GM23338 (cell line): ENCODE results near the gene KLHL13. TPM values are rescaled to one million over a fixed set of nuclear protein-coding genes. Genes with fewer than 3 reads are reported as not detected.

Experiments used
- ATAC-seq: fragments of 200-7000 bp; cut with Tn5 transposase; 3 replicates; pipeline ENCODE4 v1.9.1; 2020
- DNase-seq: peaks from one replicate; pipeline ENCODE4 v3.0.0-alpha.2; 2015; ENCODE audit warnings: low spot score
- H2AFZ ChIP-seq: fragments of 200-600 bp; sonication (generic); 2 replicates; pipeline ENCODE4 v1.8.0; 2016; ENCODE audit warnings: antibody characterized with exemption, mild to moderate bottlenecking, moderate library complexity
- H3F3A ChIP-seq: fragments of 200-600 bp; sonication (generic); replicated peaks from 2 replicates; pipeline ENCODE4 v1.8.0; 2017; ENCODE audit warnings: antibody characterized with exemption, mixed run types, low read depth
- H3K27ac ChIP-seq: fragments of 200-600 bp; sonication (generic); 2 replicates; pipeline ENCODE4 v1.6.1; 2016; ENCODE audit warnings: low read depth
- H3K27me3 ChIP-seq: fragments of 200-600 bp; sonication (generic); 2 replicates; pipeline ENCODE4 v1.8.0; 2016; ENCODE audit warnings: mild to moderate bottlenecking, mixed run types, moderate library complexity; ENCODE audit not compliant: insufficient read depth
- H3K36me3 ChIP-seq: fragments of 200-600 bp; sonication (generic); 2 replicates; pipeline ENCODE4 v1.8.0; 2016; ENCODE audit warnings: mild to moderate bottlenecking; ENCODE audit not compliant: insufficient read depth
- H3K4me1 ChIP-seq: fragments of 200-600 bp; sonication (generic); 2 replicates; pipeline ENCODE4 v1.8.0; 2016; ENCODE audit warnings: mild to moderate bottlenecking, moderate library complexity; ENCODE audit not compliant: insufficient read depth
- H3K4me2 ChIP-seq: fragments of 200-600 bp; sonication (generic); 2 replicates; pipeline ENCODE4 v1.7.1; 2017; ENCODE audit warnings: mixed run types
- H3K4me3 ChIP-seq: fragments of 200-600 bp; sonication (generic); 2 replicates; pipeline ENCODE4 v1.6.1; 2016; ENCODE audit warnings: mixed run types
- H3K79me2 ChIP-seq: fragments of 200-600 bp; sonication (generic); replicated peaks from 2 replicates; pipeline ENCODE4 v1.8.0; 2017; ENCODE audit warnings: mild to moderate bottlenecking; ENCODE audit not compliant: insufficient read depth
- H3K9me2 ChIP-seq: fragments of 200-600 bp; sonication (generic); 2 replicates; pipeline ENCODE4 v1.8.0; 2017; ENCODE audit not compliant: insufficient read depth
- H4K20me1 ChIP-seq: fragments of 200-600 bp; sonication (generic); replicated peaks from 2 replicates; pipeline ENCODE4 v1.8.0; 2017; ENCODE audit warnings: mild to moderate bottlenecking; ENCODE audit not compliant: insufficient read depth
- H3K27ac Mint-ChIP-seq: 2 replicates; pipeline ENCODE4 v1.8.0; 2020; ENCODE audit warnings: inconsistent platforms, mild to moderate bottlenecking, moderate library complexity, mixed read lengths
- H3K27me3 Mint-ChIP-seq: 3 replicates; pipeline ENCODE4 v1.8.0; 2022; ENCODE audit warnings: low read depth, mild to moderate bottlenecking, moderate library complexity, mixed read lengths, inconsistent platforms; ENCODE audit not compliant: insufficient read depth, poor library complexity
- H3K36me3 Mint-ChIP-seq: 3 replicates; pipeline ENCODE4 v1.8.0; 2021; ENCODE audit warnings: low read depth, mild to moderate bottlenecking, inconsistent platforms, moderate library complexity, mixed read lengths
- H3K4me1 Mint-ChIP-seq: 3 replicates; pipeline ENCODE4 v1.8.0; 2020; ENCODE audit warnings: mild to moderate bottlenecking, inconsistent platforms, mixed read lengths
- H3K4me3 Mint-ChIP-seq: 3 replicates; pipeline ENCODE4 v1.8.0; 2021; ENCODE audit warnings: moderate library complexity, mild to moderate bottlenecking, inconsistent platforms, mixed read lengths
- H3K9me3 Mint-ChIP-seq: 3 replicates; pipeline ENCODE4 v1.8.0; 2020; ENCODE audit warnings: moderate library complexity, mild to moderate bottlenecking, inconsistent platforms, mixed read lengths
- CREB1 ChIP-seq: fragments of 250-450 bp; sonication (Bioruptor Pico); IDR thresholded peaks from 2 replicates; pipeline ENCODE4 v1.5.0; 2020; ENCODE audit warnings: low read depth, mild to moderate bottlenecking, moderate library complexity
- EZH2phosphoT487 ChIP-seq: fragments of 200-600 bp; sonication (generic); IDR thresholded peaks from one replicate; pipeline ENCODE4 v1.8.1; 2018; ENCODE audit warnings: antibody characterized with exemption; ENCODE audit not compliant: unreplicated experiment
- JUNB ChIP-seq: IDR thresholded peaks from one replicate; pipeline ENCODE4 v1.6.1; 2016; ENCODE audit warnings: antibody characterized with exemption; ENCODE audit not compliant: unreplicated experiment
- NANOG ChIP-seq: IDR thresholded peaks from 2 replicates; pipeline ENCODE4 v1.6.1; 2016; ENCODE audit warnings: antibody characterized with exemption, borderline replicate concordance
- POLR2AphosphoS5 ChIP-seq: IDR thresholded peaks from 2 replicates; pipeline ENCODE4 v1.6.1; 2016; ENCODE audit warnings: antibody characterized with exemption, low read depth
- STAT1 ChIP-seq: IDR thresholded peaks from one replicate; pipeline ENCODE4 v1.6.1; 2016; ENCODE audit warnings: antibody characterized with exemption; ENCODE audit not compliant: unreplicated experiment
- ZNF114 ChIP-seq: fragments of 250-450 bp; sonication (Bioruptor Pico); IDR thresholded peaks from 2 replicates; pipeline ENCODE4 v1.5.0; 2020; ENCODE audit warnings: mild to moderate bottlenecking, moderate library complexity
- ZNF331 ChIP-seq: fragments of 250-450 bp; sonication (Bioruptor Pico); IDR thresholded peaks from 2 replicates; pipeline ENCODE4 v1.5.0; 2020; ENCODE audit warnings: low read depth, mild to moderate bottlenecking, moderate library complexity
- polyA plus RNA-seq: library from polyadenylated mRNA; unstranded; fragments of >200 nt; fragmentation: Nextera tagmentation; extraction: Ambion mirVana; gene quantifications from 2 replicates; pipeline ENCODE4 v1.2.1, GENCODE V29; 2016
- total RNA-seq: library from RNA; depleted of rRNA; stranded (reverse); fragments of >200 nt; shearing (Covaris generic); gene quantifications from 2 replicates; pipeline ENCODE4 v1.2.3, GENCODE V29; 2014
- TF ChIP-seq, protein P1 (sequence below), 2 experiments: fragments of 200-600 bp in 1 of 2; sonication (generic) in 1 of 2; conservative IDR thresholded peaks; 2 replicates each; pipeline versions ENCODE4 v1.5.1 to v1.6.1; 2016 to 2017; ENCODE audit warnings: antibody characterized with exemption in 2 of 2, low read depth in 2 of 2, mild to moderate bottlenecking in 2 of 2, moderate library complexity in 1 of 2
- TF ChIP-seq, protein P2 (sequence below): fragments of 250-450 bp; sonication (Bioruptor Pico); IDR thresholded peaks from 2 replicates; pipeline ENCODE4 v1.5.0; 2020; ENCODE audit warnings: mild to moderate bottlenecking, moderate library complexity
- TF ChIP-seq, protein P3 (sequence below): IDR thresholded peaks from 2 replicates; pipeline ENCODE4 v1.6.1; 2016; ENCODE audit warnings: antibody characterized with exemption

KLHL13 gene
- total and polyA plus RNA-seq, 2 experiments from 2014 or later, result 5.9 to 10.9 TPM

DNA sequence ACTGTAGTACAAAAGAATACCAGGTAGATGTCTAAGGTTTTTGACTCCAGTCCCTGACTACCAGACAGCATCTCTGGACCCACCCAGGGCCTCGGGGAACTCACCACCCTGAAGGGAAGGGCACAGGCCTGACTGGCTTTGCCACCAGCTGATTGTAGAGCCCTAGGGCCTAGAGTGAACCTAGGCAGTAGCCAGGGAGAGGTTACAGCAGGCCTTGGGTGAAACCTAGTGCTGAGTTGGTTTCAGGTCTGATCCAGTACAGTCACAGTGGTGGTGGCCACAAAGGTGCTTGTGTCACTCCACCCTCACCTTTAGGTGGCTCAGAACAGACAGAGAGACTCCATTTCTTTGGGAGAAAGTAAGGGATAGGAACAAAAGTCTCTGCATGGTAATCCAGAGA lies 244.8 kb downstream of the KLHL13 start:
- no peaks in the 10 kb centered on the region for H3K27me3 ChIP-seq
- Mint-ChIP-seq H3K9me3 (peaks cover 5% of the 10 kb centered on the region; the same call in 1 of the 3 replicates), H3K36me3 (no peaks in the 10 kb centered on the region)

More for the DNA sequence above, 244.8 kb downstream of the KLHL13 start:
- ATAC-seq, result no peak
- H3K4me3 Mint-ChIP-seq, result no peak overlapping the region
- Histone ChIP-seq H2AFZ (no peak overlapping the region), H3F3A (no peaks in the 10 kb centered on the region), H3K4me3 (no peak overlapping the region), H3K9me2 (no peaks in the 10 kb centered on the region), H4K20me1 (no peaks in the 10 kb centered on the region), H3K4me2 (no peak overlapping the region), H3K36me3 (no peaks in the 10 kb centered on the region), H3K79me2 (no peaks in the 10 kb centered on the region), H3K27ac (no peak overlapping the region), H3K4me1 (no peaks in the 10 kb centered on the region)
- H3K27me3 Mint-ChIP-seq, result no peaks in the 10 kb centered on the region
- TF ChIP-seq EZH2phosphoT487 (no peak), CREB1 (no peak), POLR2AphosphoS5 (no peak), JUNB (no peak), NANOG (no peak), ZNF114 (no peak), STAT1 (no peak), ZNF331 (CRISPR knock-in tag) (no peak)
- TF ChIP-seq, protein P1, sequence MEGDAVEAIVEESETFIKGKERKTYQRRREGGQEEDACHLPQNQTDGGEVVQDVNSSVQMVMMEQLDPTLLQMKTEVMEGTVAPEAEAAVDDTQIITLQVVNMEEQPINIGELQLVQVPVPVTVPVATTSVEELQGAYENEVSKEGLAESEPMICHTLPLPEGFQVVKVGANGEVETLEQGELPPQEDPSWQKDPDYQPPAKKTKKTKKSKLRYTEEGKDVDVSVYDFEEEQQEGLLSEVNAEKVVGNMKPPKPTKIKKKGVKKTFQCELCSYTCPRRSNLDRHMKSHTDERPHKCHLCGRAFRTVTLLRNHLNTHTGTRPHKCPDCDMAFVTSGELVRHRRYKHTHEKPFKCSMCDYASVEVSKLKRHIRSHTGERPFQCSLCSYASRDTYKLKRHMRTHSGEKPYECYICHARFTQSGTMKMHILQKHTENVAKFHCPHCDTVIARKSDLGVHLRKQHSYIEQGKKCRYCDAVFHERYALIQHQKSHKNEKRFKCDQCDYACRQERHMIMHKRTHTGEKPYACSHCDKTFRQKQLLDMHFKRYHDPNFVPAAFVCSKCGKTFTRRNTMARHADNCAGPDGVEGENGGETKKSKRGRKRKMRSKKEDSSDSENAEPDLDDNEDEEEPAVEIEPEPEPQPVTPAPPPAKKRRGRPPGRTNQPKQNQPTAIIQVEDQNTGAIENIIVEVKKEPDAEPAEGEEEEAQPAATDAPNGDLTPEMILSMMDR (conservative IDR thresholded peaks at IDR 0.05; ENCODE audit: low read depth in 2 of 2), result no peak
- TF ChIP-seq, protein P2, sequence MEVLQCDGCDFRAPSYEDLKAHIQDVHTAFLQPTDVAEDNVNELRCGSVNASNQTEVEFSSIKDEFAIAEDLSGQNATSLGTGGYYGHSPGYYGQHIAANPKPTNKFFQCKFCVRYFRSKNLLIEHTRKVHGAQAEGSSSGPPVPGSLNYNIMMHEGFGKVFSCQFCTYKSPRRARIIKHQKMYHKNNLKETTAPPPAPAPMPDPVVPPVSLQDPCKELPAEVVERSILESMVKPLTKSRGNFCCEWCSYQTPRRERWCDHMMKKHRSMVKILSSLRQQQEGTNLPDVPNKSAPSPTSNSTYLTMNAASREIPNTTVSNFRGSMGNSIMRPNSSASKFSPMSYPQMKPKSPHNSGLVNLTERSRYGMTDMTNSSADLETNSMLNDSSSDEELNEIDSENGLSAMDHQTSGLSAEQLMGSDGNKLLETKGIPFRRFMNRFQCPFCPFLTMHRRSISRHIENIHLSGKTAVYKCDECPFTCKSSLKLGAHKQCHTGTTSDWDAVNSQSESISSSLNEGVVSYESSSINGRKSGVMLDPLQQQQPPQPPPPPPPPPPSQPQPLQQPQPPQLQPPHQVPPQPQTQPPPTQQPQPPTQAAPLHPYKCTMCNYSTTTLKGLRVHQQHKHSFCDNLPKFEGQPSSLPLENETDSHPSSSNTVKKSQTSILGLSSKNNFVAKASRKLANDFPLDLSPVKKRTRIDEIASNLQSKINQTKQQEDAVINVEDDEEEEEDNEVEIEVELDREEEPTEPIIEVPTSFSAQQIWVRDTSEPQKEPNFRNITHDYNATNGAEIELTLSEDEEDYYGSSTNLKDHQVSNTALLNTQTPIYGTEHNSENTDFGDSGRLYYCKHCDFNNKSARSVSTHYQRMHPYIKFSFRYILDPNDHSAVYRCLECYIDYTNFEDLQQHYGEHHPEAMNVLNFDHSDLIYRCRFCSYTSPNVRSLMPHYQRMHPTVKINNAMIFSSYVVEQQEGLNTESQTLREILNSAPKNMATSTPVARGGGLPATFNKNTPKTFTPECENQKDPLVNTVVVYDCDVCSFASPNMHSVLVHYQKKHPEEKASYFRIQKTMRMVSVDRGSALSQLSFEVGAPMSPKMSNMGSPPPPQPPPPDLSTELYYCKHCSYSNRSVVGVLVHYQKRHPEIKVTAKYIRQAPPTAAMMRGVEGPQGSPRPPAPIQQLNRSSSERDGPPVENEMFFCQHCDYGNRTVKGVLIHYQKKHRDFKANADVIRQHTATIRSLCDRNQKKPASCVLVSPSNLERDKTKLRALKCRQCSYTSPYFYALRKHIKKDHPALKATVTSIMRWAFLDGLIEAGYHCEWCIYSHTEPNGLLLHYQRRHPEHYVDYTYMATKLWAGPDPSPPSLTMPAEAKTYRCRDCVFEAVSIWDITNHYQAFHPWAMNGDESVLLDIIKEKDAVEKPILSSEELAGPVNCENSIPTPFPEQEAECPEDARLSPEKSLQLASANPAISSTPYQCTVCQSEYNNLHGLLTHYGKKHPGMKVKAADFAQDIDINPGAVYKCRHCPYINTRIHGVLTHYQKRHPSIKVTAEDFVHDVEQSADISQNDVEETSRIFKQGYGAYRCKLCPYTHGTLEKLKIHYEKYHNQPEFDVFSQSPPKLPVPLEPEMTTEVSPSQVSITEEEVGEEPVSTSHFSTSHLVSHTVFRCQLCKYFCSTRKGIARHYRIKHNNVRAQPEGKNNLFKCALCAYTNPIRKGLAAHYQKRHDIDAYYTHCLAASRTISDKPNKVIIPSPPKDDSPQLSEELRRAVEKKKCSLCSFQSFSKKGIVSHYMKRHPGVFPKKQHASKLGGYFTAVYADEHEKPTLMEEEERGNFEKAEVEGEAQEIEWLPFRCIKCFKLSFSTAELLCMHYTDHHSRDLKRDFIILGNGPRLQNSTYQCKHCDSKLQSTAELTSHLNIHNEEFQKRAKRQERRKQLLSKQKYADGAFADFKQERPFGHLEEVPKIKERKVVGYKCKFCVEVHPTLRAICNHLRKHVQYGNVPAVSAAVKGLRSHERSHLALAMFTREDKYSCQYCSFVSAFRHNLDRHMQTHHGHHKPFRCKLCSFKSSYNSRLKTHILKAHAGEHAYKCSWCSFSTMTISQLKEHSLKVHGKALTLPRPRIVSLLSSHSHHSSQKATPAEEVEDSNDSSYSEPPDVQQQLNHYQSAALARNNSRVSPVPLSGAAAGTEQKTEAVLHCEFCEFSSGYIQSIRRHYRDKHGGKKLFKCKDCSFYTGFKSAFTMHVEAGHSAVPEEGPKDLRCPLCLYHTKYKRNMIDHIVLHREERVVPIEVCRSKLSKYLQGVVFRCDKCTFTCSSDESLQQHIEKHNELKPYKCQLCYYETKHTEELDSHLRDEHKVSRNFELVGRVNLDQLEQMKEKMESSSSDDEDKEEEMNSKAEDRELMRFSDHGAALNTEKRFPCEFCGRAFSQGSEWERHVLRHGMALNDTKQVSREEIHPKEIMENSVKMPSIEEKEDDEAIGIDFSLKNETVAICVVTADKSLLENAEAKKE (CRISPR knock-in tag), result no peak
- TF ChIP-seq, protein P3, sequence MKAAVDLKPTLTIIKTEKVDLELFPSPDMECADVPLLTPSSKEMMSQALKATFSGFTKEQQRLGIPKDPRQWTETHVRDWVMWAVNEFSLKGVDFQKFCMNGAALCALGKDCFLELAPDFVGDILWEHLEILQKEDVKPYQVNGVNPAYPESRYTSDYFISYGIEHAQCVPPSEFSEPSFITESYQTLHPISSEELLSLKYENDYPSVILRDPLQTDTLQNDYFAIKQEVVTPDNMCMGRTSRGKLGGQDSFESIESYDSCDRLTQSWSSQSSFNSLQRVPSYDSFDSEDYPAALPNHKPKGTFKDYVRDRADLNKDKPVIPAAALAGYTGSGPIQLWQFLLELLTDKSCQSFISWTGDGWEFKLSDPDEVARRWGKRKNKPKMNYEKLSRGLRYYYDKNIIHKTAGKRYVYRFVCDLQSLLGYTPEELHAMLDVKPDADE, result no peak
- H3K27ac Mint-ChIP-seq, result no peak overlapping the region
- H3K4me1 Mint-ChIP-seq, result no peaks in the 10 kb centered on the region
- no peak for DNase-seq
